DOHH2 (cell line): Measurements from ENCODE around the gene FGF22.

ENCODE experiments used
- H3F3A ChIP-seq: fragments of 200-600 bp; sonication (generic), shearing (Covaris generic); 2 replicates; pipeline ENCODE4 v1.6.0; 2016; ENCODE audit warnings: antibody characterized with exemption, mild to moderate bottlenecking; ENCODE audit not compliant: control insufficient read depth, insufficient read depth
- H3K27ac ChIP-seq: fragments of 200-600 bp; sonication (generic); 2 replicates; pipeline ENCODE4 v1.5.1; 2014; ENCODE audit warnings: low read depth, mild to moderate bottlenecking, low read length, moderate library complexity
- H3K27me3 ChIP-seq: fragments of 200-600 bp; sonication (generic); 2 replicates; pipeline ENCODE4 v1.6.1; 2014; ENCODE audit warnings: mild to moderate bottlenecking, low read length, mixed read lengths; ENCODE audit not compliant: control insufficient read depth
- H3K36me3 ChIP-seq: fragments of 200-600 bp; sonication (generic); 2 replicates; pipeline ENCODE4 v1.6.1; 2014; ENCODE audit warnings: mild to moderate bottlenecking, low read length, moderate library complexity, mixed read lengths; ENCODE audit not compliant: control insufficient read depth
- H3K4me1 ChIP-seq: fragments of 200-600 bp; sonication (generic); 2 replicates; pipeline ENCODE4 v1.6.1; 2014; ENCODE audit warnings: mild to moderate bottlenecking, low read length, mixed read lengths; ENCODE audit not compliant: control insufficient read depth
- H3K4me2 ChIP-seq: fragments of 200-600 bp; sonication (generic); 2 replicates; pipeline ENCODE4 v1.6.0; 2014; ENCODE audit warnings: mild to moderate bottlenecking, low read length, moderate library complexity
- H3K4me3 ChIP-seq: fragments of 200-600 bp; sonication (generic); 2 replicates; pipeline ENCODE4 v1.5.1; 2014; ENCODE audit warnings: mild to moderate bottlenecking, low read length, mixed read lengths
- H3K79me2 ChIP-seq: fragments of 200-600 bp; sonication (generic); 2 replicates; pipeline ENCODE4 v1.6.1; 2014; ENCODE audit warnings: mild to moderate bottlenecking, low read length, mixed read lengths; ENCODE audit not compliant: control insufficient read depth
- H3K9me2 ChIP-seq: fragments of 200-600 bp; sonication (generic); replicated peaks from 2 replicates; pipeline ENCODE4 v1.6.1; 2014; ENCODE audit warnings: mild to moderate bottlenecking, low read length, mixed read lengths; ENCODE audit not compliant: control insufficient read depth
- H3K9me3 ChIP-seq: fragments of 200-600 bp; sonication (generic); 2 replicates; pipeline ENCODE4 v1.6.1; 2014; ENCODE audit warnings: antibody characterized with exemption, low read length, mixed read lengths; ENCODE audit not compliant: control insufficient read depth, insufficient read depth
- H4K20me1 ChIP-seq: fragments of 200-600 bp; sonication (generic); 2 replicates; pipeline ENCODE4 v1.6.0; 2014; ENCODE audit warnings: low read depth, mild to moderate bottlenecking, antibody characterized with exemption, low read length, moderate library complexity; ENCODE audit not compliant: control insufficient read depth, insufficient read depth
- CTCF ChIP-seq: fragments of 200-600 bp; sonication (generic); IDR thresholded peaks from one replicate; pipeline ENCODE4 v1.5.1; 2014; ENCODE audit warnings: antibody characterized with exemption, mild to moderate bottlenecking, low read depth, low read length; ENCODE audit not compliant: poor library complexity, severe bottlenecking
- EZH2phosphoT487 ChIP-seq: fragments of 200-600 bp; sonication (generic); IDR thresholded peaks from 2 replicates; pipeline ENCODE4 v1.6.1; 2017; ENCODE audit warnings: borderline replicate concordance, mild to moderate bottlenecking, antibody characterized with exemption, low read length, moderate library complexity, mixed read lengths

Gene FGF22

GRCh38 chr19:610801-611480, 28.7 kb upstream of the FGF22 start:
- no peaks in the 10 kb centered on the region for H4K20me1 ChIP-seq
- TF ChIP-seq EZH2phosphoT487 = no peak
- TF ChIP-seq CTCF = no peak
- no peaks in the 10 kb centered on the region for H3K27me3 ChIP-seq
- peaks cover 9% of the 10 kb centered on the region for H3K36me3 ChIP-seq
- H3K27ac ChIP-seq = no peak overlapping the region
- no peaks in the 10 kb centered on the region for H3K9me2 ChIP-seq
- no peaks in the 10 kb centered on the region for H3K79me2 ChIP-seq
- H3K4me2 ChIP-seq = peak overlapping the region; percentile 30; the same call in 1 of the 2 replicates
- H3K4me1 ChIP-seq = peaks cover 14% of the 10 kb centered on the region
- peak overlapping the region; percentile 20; the same call in 1 of the 2 replicates for H3K4me3 ChIP-seq
- no peaks in the 10 kb centered on the region for H3K9me3 ChIP-seq
- H3F3A ChIP-seq = no peaks in the 10 kb centered on the region

DNA sequence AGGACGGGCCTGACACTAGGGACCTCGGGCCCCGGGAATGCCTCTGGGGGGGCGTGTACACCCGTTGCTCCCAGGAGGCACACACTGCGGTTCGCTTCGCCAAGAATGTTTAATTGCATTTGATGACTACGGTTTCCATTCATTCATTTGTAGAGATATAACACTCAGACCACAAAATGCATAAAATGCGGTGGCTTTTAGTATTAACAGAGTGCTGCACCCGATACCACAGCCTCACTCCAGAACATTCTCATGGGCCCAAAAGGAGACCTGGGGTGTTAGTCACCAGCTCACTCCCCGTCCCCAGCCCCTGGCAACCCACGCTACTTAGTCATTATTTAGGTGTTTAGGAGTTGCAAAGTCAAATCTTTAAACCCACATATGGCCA, 28.2 kb upstream of the FGF22 start:
- Histone ChIP-seq H3K27ac (no peak overlapping the region), H3K79me2 (no peaks in the 10 kb centered on the region), H3K36me3 (peaks cover 9% of the 10 kb centered on the region), H3K4me1 (peaks cover 14% of the 10 kb centered on the region), H3F3A (no peaks in the 10 kb centered on the region), H3K9me2 (no peaks in the 10 kb centered on the region), H4K20me1 (no peaks in the 10 kb centered on the region), H3K4me3 (no peak overlapping the region), H3K27me3 (no peaks in the 10 kb centered on the region), H3K4me2 (no peak overlapping the region), H3K9me3 (no peaks in the 10 kb centered on the region)
- TF ChIP-seq EZH2phosphoT487 (no peak), CTCF (no peak)

DNA sequence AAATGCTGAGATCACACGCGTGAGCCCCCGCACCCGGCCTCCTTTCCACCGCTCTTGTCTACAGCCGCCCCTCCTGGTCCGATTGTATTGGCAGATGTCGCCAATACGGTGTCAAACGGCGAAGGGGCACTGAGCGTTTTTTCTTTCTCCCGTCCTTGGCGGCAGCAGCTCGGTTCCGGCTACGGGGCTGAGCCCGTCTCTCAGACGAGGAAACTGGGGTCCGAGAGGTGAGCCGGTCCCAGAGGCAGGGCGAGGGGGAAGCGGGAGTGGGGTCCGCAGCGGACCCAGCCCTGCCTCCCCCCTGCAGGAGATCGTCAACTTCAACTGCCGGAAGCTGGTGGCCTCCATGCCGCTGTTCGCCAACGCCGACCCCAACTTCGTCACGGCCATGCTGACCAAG, 26.7 kb upstream of the FGF22 start:
- H3K36me3 ChIP-seq = peaks cover 11% of the 10 kb centered on the region
- H3K27me3 ChIP-seq = no peaks in the 10 kb centered on the region
- H4K20me1 ChIP-seq = no peaks in the 10 kb centered on the region
- TF ChIP-seq EZH2phosphoT487 = no peak
- TF ChIP-seq CTCF = no peak
- H3K79me2 ChIP-seq = no peaks in the 10 kb centered on the region
- H3K9me3 ChIP-seq = no peaks in the 10 kb centered on the region
- H3K27ac ChIP-seq = no peak overlapping the region
- peaks cover 14% of the 10 kb centered on the region for H3K4me1 ChIP-seq
- no peak overlapping the region for H3K4me2 ChIP-seq
- H3K4me3 ChIP-seq = no peak overlapping the region
- H3F3A ChIP-seq = no peaks in the 10 kb centered on the region
- H3K9me2 ChIP-seq = no peaks in the 10 kb centered on the region
